Epithelial cell of umbilical artery (primary cell): ENCODE data around the gene KCNIP4. TPM values are rescaled to one million over a fixed set of nuclear protein-coding genes. Genes with fewer than 3 reads are reported as not detected.

Experiments
- total RNA-seq: library from RNA; depleted of rRNA; stranded (reverse); fragments of >200 nt; gene quantifications from 2 replicates; pipeline ENCODE4 v1.2.3, GENCODE V29; 2014

KCNIP4 gene
- 0.32 and 0.46 TPM in 2 replicates for total RNA-seq

GRCh38 chr4:21948347-21949072 is at the start of gene KCNIP4:
KCNIP4 (minus strand) TSS chr4:21948772.

DNA sequence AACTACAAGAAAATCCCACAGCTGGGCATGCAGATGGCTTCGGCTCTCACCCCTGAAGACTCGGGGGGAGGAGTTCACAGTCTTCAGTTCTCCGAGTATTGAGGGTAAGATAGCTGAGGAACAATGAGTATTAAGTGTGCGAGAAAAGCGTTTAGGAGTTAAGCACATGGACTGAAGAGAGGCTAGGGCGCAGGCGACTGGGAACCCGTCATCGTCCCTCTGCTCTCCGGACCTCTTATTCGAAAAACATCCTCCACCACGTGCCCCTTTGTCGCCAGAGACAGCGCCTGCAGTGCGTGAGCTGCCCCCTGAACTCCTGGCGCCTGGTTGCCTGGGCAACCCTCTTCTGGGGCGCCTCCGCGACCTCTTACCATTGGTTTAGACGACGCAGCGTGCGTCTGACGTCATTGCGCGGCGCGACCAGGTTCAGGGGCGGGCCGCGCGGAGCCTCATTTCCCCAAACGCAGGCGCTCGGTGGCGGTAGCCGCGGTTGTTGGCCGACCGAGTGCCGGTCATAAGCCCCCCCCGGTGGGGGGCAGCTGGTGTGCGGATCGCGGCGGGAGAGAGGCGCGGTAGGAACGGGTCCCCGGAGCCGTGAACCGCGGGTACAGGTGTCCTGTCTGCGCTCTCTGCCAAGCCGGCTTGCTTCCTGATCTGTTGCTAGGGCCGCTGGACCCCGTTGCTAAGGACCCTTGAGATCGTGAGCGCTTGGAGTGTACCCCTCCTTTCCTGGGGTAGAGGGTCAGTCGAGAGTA is 1248.4 kb downstream of the KCNIP4 start, which contains the start of gene PACRGL:
PACRGL (plus strand) TSS at position 452 of the 755 bp plus-strand sequence. CDS start 4,024 bp downstream, outside the sequence.

